Measurements from ENCODE around the gene BICD1. TPM values are rescaled to one million over a fixed set of nuclear protein-coding genes. Genes with fewer than 3 reads are reported as not detected.

BICD1 gene
- total and polyA plus RNA-seq, 2 of the 13 experiments (the other 11 are each of a cell fraction or from before 2014, with no cell fraction given): 4.5 to 5.2 TPM

DNA sequence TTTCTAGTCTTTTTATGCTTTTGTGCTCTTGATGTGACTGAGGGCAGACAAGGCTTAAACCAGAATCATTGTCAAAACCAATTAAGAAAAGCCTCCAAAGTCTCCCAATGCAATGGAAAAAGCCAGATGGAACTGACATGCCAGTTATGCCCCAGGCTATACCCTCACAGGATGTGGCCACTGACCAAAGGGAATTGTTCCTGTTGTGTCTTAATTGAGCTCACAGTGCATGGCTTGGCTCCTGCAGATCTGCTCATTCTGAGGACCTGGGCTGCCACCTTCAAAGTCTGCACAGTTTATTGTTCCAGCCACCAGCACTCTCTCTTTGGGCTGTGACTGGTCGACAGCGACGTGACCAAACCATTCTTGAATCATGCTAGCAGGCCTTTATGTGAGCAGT lies 17.1 kb upstream of the BICD1 start (continued):
- TF ChIP-seq, protein P1, sequence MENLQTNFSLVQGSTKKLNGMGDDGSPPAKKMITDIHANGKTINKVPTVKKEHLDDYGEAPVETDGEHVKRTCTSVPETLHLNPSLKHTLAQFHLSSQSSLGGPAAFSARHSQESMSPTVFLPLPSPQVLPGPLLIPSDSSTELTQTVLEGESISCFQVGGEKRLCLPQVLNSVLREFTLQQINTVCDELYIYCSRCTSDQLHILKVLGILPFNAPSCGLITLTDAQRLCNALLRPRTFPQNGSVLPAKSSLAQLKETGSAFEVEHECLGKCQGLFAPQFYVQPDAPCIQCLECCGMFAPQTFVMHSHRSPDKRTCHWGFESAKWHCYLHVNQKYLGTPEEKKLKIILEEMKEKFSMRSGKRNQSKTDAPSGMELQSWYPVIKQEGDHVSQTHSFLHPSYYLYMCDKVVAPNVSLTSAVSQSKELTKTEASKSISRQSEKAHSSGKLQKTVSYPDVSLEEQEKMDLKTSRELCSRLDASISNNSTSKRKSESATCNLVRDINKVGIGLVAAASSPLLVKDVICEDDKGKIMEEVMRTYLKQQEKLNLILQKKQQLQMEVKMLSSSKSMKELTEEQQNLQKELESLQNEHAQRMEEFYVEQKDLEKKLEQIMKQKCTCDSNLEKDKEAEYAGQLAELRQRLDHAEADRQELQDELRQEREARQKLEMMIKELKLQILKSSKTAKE (CRISPR knock-in tag; IDR thresholded peaks at IDR 0.05; ENCODE audit: borderline replicate concordance): no peak
- no peak for TF ChIP-seq ZNF543 (CRISPR knock-in tag; IDR thresholded peaks at IDR 0.05)

DNA sequence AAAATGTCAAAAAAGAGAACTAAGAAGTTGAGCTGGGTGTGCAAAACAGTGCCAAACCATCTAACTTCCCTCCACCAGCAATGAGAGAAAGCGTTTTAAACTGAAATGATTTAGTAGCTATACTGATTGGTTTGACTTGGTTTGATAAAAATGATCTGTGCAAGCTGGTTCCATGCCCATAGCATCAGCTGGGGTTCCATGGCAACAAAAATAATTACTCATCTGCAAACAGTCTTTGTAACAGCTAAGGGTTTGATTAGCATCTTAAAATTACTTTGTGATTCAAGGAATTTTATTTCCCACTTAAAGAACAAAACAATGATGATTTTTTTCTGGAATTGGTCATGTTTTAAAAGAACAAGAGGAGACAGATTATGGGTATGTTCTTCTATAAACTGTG lies 15.0 kb upstream of the BICD1 start:
- Histone ChIP-seq H3K27me3 (ENCODE audit: control insufficient read depth in 1 of 2, insufficient read depth in 2 of 2, low read length in 2 of 2) (no peaks in the 10 kb centered on the region), H3K36me3 (replicated peaks in 1 of 2; ENCODE audit: control insufficient read depth in 1 of 2, insufficient read depth in 2 of 2, low read length in 2 of 2) (no peaks in the 10 kb centered on the region), H3K9me3 (ENCODE audit: low read length) (no peaks in the 10 kb centered on the region), H3K79me2 (ENCODE audit: insufficient read depth, low read length) (no peaks in the 10 kb centered on the region), H3K4me1 (ENCODE audit: insufficient read depth, low read length) (no peaks in the 10 kb centered on the region), H2AFZ (ENCODE audit: low read length) (no peak overlapping the region), H3K4me2 (ENCODE audit: low read depth, low read length) (no peak overlapping the region), H3K27ac (ENCODE audit: extremely low read length, insufficient read depth, low read length) (no peak overlapping the region), H4K20me1 (ENCODE audit: insufficient read depth, low read length) (no peaks in the 10 kb centered on the region), H3K4me3 (replicated peaks in 1 of 3; ENCODE audit: insufficient read depth in 1 of 3, low read depth in 2 of 3, low read length in 3 of 3) (no peak overlapping the region), H3K9ac (ENCODE audit: insufficient read depth, low read depth, low read length) (no peak overlapping the region)
- CTCF ChIA-PET (ENCODE audit: low intra/inter-chr PET ratio, low total read pairs): no interaction called here
- DNase-seq (ENCODE audit: low spot score): no peak
- no peak for FAIRE-seq
- 0% methylated on average over 1 of the region's 1 CpG for WGBS (ENCODE audit: low lambda C conversion rate)
- no TSS peak for BruUV-seq (replicated peaks)
- in situ Hi-C loops (cut with HindIII; ENCODE audit: extremely low pct_ligation_motif_present, low pct_unique_long_range_greater_than_20kb) (no loop called here), intact Hi-C loops (cut with micrococcal nuclease; ENCODE audit: unreplicated experiment) (no loop called here)
- no peak for ATAC-seq
- POLR2A ChIA-PET: no interaction called here
- TF ChIP-seq ZNF446 (CRISPR knock-in tag; IDR thresholded peaks at IDR 0.05) (no peak), ZNF891 (CRISPR knock-in tag; IDR thresholded peaks at IDR 0.05) (no peak), ZNF333 (CRISPR knock-in tag; IDR thresholded peaks at IDR 0.05; ENCODE audit: borderline replicate concordance) (no peak), PHB2 (IDR thresholded peaks at IDR 0.05; ENCODE audit: partially characterized antibody) (no peak), RBM39 (IDR thresholded peaks at IDR 0.05; ENCODE audit: low read depth, low read length, poor library complexity, severe bottlenecking) (no peak), ZNF530 (CRISPR knock-in tag; IDR thresholded peaks at IDR 0.05; ENCODE audit: low read depth) (no peak), ZNF589 (CRISPR knock-in tag; conservative IDR thresholded peaks at IDR 0.05) (no peak), SMAD1 (CRISPR knock-in tag; IDR thresholded peaks at IDR 0.05; ENCODE audit: borderline replicate concordance, low read depth) (no peak), ZNF24 (IDR thresholded peaks at IDR 0.05) (no peak), ZNF205 (CRISPR knock-in tag; IDR thresholded peaks at IDR 0.05) (no peak)
- TF ChIP-seq, protein P2, sequence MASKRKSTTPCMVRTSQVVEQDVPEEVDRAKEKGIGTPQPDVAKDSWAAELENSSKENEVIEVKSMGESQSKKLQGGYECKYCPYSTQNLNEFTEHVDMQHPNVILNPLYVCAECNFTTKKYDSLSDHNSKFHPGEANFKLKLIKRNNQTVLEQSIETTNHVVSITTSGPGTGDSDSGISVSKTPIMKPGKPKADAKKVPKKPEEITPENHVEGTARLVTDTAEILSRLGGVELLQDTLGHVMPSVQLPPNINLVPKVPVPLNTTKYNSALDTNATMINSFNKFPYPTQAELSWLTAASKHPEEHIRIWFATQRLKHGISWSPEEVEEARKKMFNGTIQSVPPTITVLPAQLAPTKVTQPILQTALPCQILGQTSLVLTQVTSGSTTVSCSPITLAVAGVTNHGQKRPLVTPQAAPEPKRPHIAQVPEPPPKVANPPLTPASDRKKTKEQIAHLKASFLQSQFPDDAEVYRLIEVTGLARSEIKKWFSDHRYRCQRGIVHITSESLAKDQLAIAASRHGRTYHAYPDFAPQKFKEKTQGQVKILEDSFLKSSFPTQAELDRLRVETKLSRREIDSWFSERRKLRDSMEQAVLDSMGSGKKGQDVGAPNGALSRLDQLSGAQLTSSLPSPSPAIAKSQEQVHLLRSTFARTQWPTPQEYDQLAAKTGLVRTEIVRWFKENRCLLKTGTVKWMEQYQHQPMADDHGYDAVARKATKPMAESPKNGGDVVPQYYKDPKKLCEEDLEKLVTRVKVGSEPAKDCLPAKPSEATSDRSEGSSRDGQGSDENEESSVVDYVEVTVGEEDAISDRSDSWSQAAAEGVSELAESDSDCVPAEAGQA (IDR thresholded peaks at IDR 0.05; ENCODE audit: low read depth): no peak
- TF ChIP-seq, protein P2 (CRISPR knock-in tag; IDR thresholded peaks at IDR 0.05; ENCODE audit: borderline replicate concordance): no peak
- TF ChIP-seq, protein P3, sequence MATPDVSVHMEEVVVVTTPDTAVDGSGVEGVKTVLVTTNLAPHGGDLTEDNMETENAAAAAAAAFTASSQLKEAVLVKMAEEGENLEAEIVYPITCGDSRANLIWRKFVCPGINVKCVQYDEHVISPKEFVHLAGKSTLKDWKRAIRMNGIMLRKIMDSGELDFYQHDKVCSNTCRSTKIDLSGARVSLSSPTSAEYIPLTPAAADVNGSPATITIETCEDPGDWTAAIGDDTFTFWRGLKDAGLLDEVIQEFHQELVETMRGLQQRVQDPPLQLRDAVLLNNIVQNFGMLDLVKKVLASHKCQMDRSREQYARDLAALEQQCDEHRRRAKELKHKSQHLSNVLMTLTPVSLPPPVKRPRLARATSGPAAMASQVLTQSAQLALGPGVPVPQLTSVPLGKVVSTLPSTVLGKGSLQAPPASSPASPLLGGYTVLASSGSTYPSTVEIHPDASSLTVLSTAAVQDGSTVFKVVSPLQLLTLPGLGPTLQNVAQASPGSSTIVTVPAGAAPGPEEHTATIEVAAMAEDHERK (CRISPR knock-in tag; IDR thresholded peaks at IDR 0.05; ENCODE audit: low read depth): no peak

All from HepG2 (cell line).